GM12872 (cell line): ENCODE measurements around the gene FAM81A.

Experiments used
- TF ChIP-seq, protein P1 (sequence below): IDR thresholded peaks from 3 replicates; pipeline ENCODE4 v1.5.1; 2011; ENCODE audit warnings: low read depth, mild to moderate bottlenecking, low read length, moderate library complexity; ENCODE audit not compliant: insufficient read depth

Gene FAM81A

GRCh38 chr15:59437817-59438624 lies at the start of gene FAM81A:
FAM81A (plus strand) TSS chr15:59438186; CDS start chr15:59458627, 20,441 bp downstream.
- TF ChIP-seq, protein P1, sequence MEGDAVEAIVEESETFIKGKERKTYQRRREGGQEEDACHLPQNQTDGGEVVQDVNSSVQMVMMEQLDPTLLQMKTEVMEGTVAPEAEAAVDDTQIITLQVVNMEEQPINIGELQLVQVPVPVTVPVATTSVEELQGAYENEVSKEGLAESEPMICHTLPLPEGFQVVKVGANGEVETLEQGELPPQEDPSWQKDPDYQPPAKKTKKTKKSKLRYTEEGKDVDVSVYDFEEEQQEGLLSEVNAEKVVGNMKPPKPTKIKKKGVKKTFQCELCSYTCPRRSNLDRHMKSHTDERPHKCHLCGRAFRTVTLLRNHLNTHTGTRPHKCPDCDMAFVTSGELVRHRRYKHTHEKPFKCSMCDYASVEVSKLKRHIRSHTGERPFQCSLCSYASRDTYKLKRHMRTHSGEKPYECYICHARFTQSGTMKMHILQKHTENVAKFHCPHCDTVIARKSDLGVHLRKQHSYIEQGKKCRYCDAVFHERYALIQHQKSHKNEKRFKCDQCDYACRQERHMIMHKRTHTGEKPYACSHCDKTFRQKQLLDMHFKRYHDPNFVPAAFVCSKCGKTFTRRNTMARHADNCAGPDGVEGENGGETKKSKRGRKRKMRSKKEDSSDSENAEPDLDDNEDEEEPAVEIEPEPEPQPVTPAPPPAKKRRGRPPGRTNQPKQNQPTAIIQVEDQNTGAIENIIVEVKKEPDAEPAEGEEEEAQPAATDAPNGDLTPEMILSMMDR = no peak

GRCh38 chr15:59388670-59389069 lies 49.3 kb upstream of the FAM81A start:
- TF ChIP-seq, protein P1 = no peak

GRCh38 chr15:59392299-59392698 lies 45.7 kb upstream of the FAM81A start:
- TF ChIP-seq, protein P1 = no peak

DNA sequence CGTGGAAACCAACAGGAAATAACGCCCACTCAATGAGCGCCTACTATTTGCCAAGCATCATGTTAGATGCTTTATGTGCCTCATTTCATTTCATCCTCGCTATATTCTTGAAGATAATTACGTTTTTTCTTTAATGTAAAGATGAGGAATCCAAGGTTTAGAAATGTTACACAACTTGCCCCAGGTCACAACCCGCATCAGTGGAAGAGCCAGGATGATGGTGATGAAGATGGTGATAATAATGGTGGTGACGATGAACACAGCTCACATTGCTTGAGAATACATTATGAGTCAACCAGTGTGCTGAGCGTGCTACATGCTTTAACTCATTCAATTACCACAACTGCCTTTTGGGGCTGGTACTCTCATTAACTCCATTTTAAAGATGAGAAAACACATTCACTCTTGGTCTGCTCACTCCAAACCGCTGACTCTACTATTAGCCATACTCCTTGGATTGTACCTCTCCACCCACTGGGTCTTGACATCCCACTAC lies 43.8 kb upstream of the FAM81A start:
- TF ChIP-seq, protein P1 = no peak

- TF ChIP-seq, protein P1 = no peak
These were observed 41.8 kb upstream of the FAM81A start for GRCh38 chr15:59396211-59396610.

GRCh38 chr15:59396679-59397078 lies 41.3 kb upstream of the FAM81A start:
- TF ChIP-seq, protein P1 = no peak

DNA sequence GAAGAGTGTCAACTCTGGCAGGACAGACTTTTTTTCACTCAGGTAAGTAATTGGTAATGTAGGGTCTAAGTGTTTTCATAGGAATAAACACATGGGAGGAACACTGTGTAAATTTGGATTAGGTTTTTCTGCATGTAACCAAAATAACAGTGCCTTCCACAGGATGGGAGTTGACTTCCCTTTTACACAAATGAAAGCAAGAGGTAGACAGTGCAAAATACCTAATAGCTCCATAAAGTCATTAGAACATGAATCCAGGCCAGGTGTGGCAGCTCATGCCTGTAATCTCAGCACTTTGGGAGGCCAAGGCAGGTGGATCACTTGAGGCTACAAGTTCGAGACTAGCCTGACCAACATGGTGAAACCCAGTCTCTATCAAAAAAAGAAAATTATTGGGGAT lies 39.8 kb upstream of the FAM81A start:
- TF ChIP-seq, protein P1 = no peak
